HCT116 (cell line): ENCODE measurements around the gene ZNF320. TPM values are rescaled to one million over a fixed set of nuclear protein-coding genes. Genes with fewer than 3 reads are reported as not detected.

Experiments
- ATAC-seq: fragments of 200-7000 bp; cut with Tn5 transposase; 2 replicates; pipeline ENCODE4 v1.9.1; 2020; ENCODE audit warnings: mild to moderate bottlenecking, moderate library complexity
- BruUV-seq: library from RNA; stranded (reverse); fragments of 400-500 nt; replicated peaks from 2 replicates; lab custom pipeline; 2021; lab: Mats Ljungman, UMichigan
- CTCF ChIA-PET: fragments of 300-600 bp; sonication (Branson Sonifier 250); formaldehyde crosslinking; loops from one replicate; lab custom pipeline; 2021; ENCODE audit warnings: antibody characterized with exemption; lab: Charles Lee
- POLR2A ChIA-PET: fragments of 300-600, 350-600 bp; sonication (Branson Sonifier 250); formaldehyde crosslinking; loops from one replicate; lab custom pipeline; 2021; ENCODE audit warnings: antibody characterized with exemption; lab: Charles Lee
- RAD21 ChIA-PET, 2 experiments: fragments of 300-600 bp; sonication (Branson Sonifier 250); formaldehyde crosslinking; loops; one replicate each; lab custom pipeline; 2023; ENCODE audit warnings: low total read pairs in 2 of 2; ENCODE audit not compliant: uncharacterized antibody in 2 of 2, unreplicated experiment in 2 of 2, low non-redundant PET in 1 of 2; lab: Charles Lee
- DNase-seq: peaks from one replicate; pipeline ENCODE4 v3.0.0-alpha.2; 2010; ENCODE audit warnings: low read depth, low spot score
- H2AFZ ChIP-seq: fragments of 200-600 bp; shearing (Covaris generic), sonication (generic); 2 replicates; pipeline ENCODE4 v1.6.1; 2017; ENCODE audit warnings: low read depth, mixed run types, mixed read lengths, antibody characterized with exemption, low read length; ENCODE audit not compliant: poor library complexity, severe bottlenecking
- H3K27ac ChIP-seq: 2 replicates; pipeline ENCODE4 v1.5.1; 2012; ENCODE audit warnings: low read depth, low read length
- H3K27me3 ChIP-seq: fragments of 200-600 bp; sonication (generic); 2 replicates; pipeline ENCODE4 v1.6.1; 2016; ENCODE audit warnings: mixed run types, low read length, mixed read lengths; ENCODE audit not compliant: insufficient read depth
- H3K36me3 ChIP-seq, 2 experiments: fragments of 200-500 bp in 1 of 2; fragments of 200-600 bp in 1 of 2; sonication (Bioruptor generic) in 1 of 2; sonication (generic) in 1 of 2; 2 replicates each; pipeline versions ENCODE4 v1.5.1 to v1.6.1; 2014 to 2016; ENCODE audit warnings: low read length in 2 of 2, inconsistent platforms in 1 of 2, mixed read lengths in 1 of 2, mixed run types in 1 of 2; ENCODE audit not compliant: insufficient read depth in 2 of 2, control insufficient read depth in 1 of 2
- H3K4me1 ChIP-seq, 2 experiments: fragments of 200-600 bp in 1 of 2; sonication (generic) in 1 of 2; 2 replicates each; pipeline versions ENCODE4 v1.5.1 to v1.6.1; 2012 to 2017; ENCODE audit warnings: low read length in 2 of 2, inconsistent platforms in 1 of 2, mild to moderate bottlenecking in 1 of 2, mixed read lengths in 1 of 2, mixed run types in 1 of 2, moderate library complexity in 1 of 2; ENCODE audit not compliant: insufficient read depth in 2 of 2, control insufficient read depth in 1 of 2
- H3K4me2 ChIP-seq: fragments of 200-600 bp; sonication (generic); 2 replicates; pipeline ENCODE4 v1.6.1; 2017; ENCODE audit warnings: mixed run types, low read length, mixed read lengths
- H3K4me3 ChIP-seq, 2 experiments: fragments of 200-600 bp in 1 of 2; sonication (generic) in 1 of 2; replicated peaks in 1 of 2; 2 replicates each; pipeline ENCODE4 v1.5.1; 2011 to 2016; ENCODE audit warnings: low read length in 2 of 2, control low read depth in 1 of 2, low read depth in 1 of 2, mild to moderate bottlenecking in 1 of 2, mixed read lengths in 1 of 2, mixed run types in 1 of 2
- H3K79me2 ChIP-seq: fragments of 200-600 bp; sonication (generic); 2 replicates; pipeline ENCODE4 v1.6.1; 2017; ENCODE audit warnings: mild to moderate bottlenecking, mixed run types, low read length, moderate library complexity, mixed read lengths; ENCODE audit not compliant: insufficient read depth
- H3K9ac ChIP-seq: fragments of 200-600 bp; sonication (generic); 2 replicates; pipeline ENCODE4 v1.6.1; 2016; ENCODE audit warnings: low read length, mixed read lengths
- H3K9me2 ChIP-seq: fragments of 200-600 bp; sonication (generic), shearing (Covaris generic); 2 replicates; pipeline ENCODE4 v1.6.1; 2017; ENCODE audit warnings: mixed run types, mild to moderate bottlenecking, moderate library complexity; ENCODE audit not compliant: insufficient read depth
- H3K9me3 ChIP-seq, 2 experiments: fragments of 200-500 bp in 1 of 2; fragments of 200-600 bp in 1 of 2; sonication (Bioruptor generic) in 1 of 2; sonication (generic) in 1 of 2; 2 replicates each; pipeline ENCODE4 v1.6.1; 2014 to 2017; ENCODE audit warnings: low read length in 2 of 2, mixed read lengths in 2 of 2, inconsistent platforms in 1 of 2, low read depth in 1 of 2, mild to moderate bottlenecking in 1 of 2, mixed run types in 1 of 2, moderate library complexity in 1 of 2; ENCODE audit not compliant: control insufficient read depth in 1 of 2, insufficient read depth in 1 of 2
- H4K20me1 ChIP-seq: fragments of 200-600 bp; sonication (generic), shearing (Covaris generic); 2 replicates; pipeline ENCODE4 v1.6.1; 2017; ENCODE audit warnings: mixed run types, mild to moderate bottlenecking, moderate library complexity; ENCODE audit not compliant: insufficient read depth
- ATF3 ChIP-seq: IDR thresholded peaks from 2 replicates; pipeline ENCODE4 v1.6.1; 2012
- CEBPB ChIP-seq: IDR thresholded peaks from 2 replicates; pipeline ENCODE4 v1.6.1; 2012; ENCODE audit warnings: low read depth
- CTCF ChIP-seq, 3 experiments: fragments of 200-600 bp in 1 of 3; sonication (generic) in 1 of 3; IDR thresholded peaks in 2 of 3; conservative IDR thresholded peaks in 1 of 3; 2 replicates each; pipeline ENCODE4 v1.5.1; 2012 to 2017; ENCODE audit warnings: low read depth in 2 of 3, low read length in 2 of 3, antibody characterized with exemption in 1 of 3, borderline replicate concordance in 1 of 3, control low read depth in 1 of 3, mild to moderate bottlenecking in 1 of 3, mixed read lengths in 1 of 3, mixed run types in 1 of 3, moderate library complexity in 1 of 3; ENCODE audit not compliant: insufficient read depth in 1 of 3
- ELF1 ChIP-seq: IDR thresholded peaks from 2 replicates; pipeline ENCODE4 v1.6.1; 2012; ENCODE audit warnings: low read depth, borderline replicate concordance
- EZH2phosphoT487 ChIP-seq: fragments of 200-600 bp; IDR thresholded peaks from 2 replicates; pipeline ENCODE4 v1.6.1; 2018; ENCODE audit warnings: antibody characterized with exemption, borderline replicate concordance
- FOSL1 ChIP-seq: IDR thresholded peaks from 2 replicates; pipeline ENCODE4 v1.6.1; 2012; ENCODE audit warnings: low read depth
- SRF ChIP-seq: IDR thresholded peaks from 2 replicates; pipeline ENCODE4 v1.6.1; 2012; ENCODE audit warnings: low read depth
- ZFX ChIP-seq: fragments of 450-650 bp; IDR thresholded peaks from 2 replicates; pipeline ENCODE4 v1.6.1; 2017
- intact Hi-C: fragments of 100-400 bp; cut with micrococcal nuclease; formaldehyde crosslinking; loops from 2 replicates; pipeline ENCODE4 v1.10.0; 2022
- total RNA-seq: library from RNA; stranded (reverse); gene quantifications from one replicate; pipeline ENCODE4 v1.2.1, GENCODE V29; 2021; ENCODE audit not compliant: unreplicated experiment
- TF ChIP-seq, protein P1 (sequence below): IDR thresholded peaks from 2 replicates; pipeline ENCODE4 v1.6.1; 2012

Gene ZNF320
- total RNA-seq, 1 experiment from 2014 or later = 9.2 TPM

GRCh38 chr19:52938761-52939160 is 41.3 kb upstream of the ZNF320 start:
- peaks cover 5 to 12% of the 10 kb centered on the region in 2 experiments; a peak in 2 of 4 replicates for H3K4me1 ChIP-seq
- no peaks in the 10 kb centered on the region for H3K27me3 ChIP-seq
- H3K4me3 ChIP-seq = no peak overlapping the region
- no peak overlapping the region for H3K9ac ChIP-seq
- H2AFZ ChIP-seq = no peak overlapping the region
- H3K27ac ChIP-seq = no peak overlapping the region
- no TSS peak for BruUV-seq
- CTCF ChIA-PET = no interaction called here
- RAD21 ChIA-PET = no interaction called here
- no peaks in the 10 kb centered on the region for H4K20me1 ChIP-seq
- peaks cover 23% of the 10 kb centered on the region for H3K79me2 ChIP-seq
- intact Hi-C loops = no loop called here
- H3K4me2 ChIP-seq = no peak overlapping the region
- H3K9me3 ChIP-seq = peaks cover 0 to 18% of the 10 kb centered on the region in 2 experiments; a peak in 2 of 4 replicates
- H3K9me2 ChIP-seq = no peaks in the 10 kb centered on the region
- peaks cover 0 to 3% of the 10 kb centered on the region in 2 experiments; a peak in 1 of 4 replicates for H3K36me3 ChIP-seq
- no peak for ATAC-seq
- POLR2A ChIA-PET = interaction anchor here (0.8 kb wide), 1 partner anchor 398 kb away, joined by 3 read pairs; no protein-coding TSS in a partner anchor
- no peak for DNase-seq
- no peak for TF ChIP-seq ELF1
- TF ChIP-seq EZH2phosphoT487 = no peak
- TF ChIP-seq, protein P1, sequence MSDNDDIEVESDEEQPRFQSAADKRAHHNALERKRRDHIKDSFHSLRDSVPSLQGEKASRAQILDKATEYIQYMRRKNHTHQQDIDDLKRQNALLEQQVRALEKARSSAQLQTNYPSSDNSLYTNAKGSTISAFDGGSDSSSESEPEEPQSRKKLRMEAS = no peak
- TF ChIP-seq ZFX = no peak
- no peak for TF ChIP-seq CTCF (IDR thresholded peaks at IDR 0.05 in 2 of 3, conservative IDR thresholded peaks at IDR 0.05 in 1 of 3; ENCODE audit: borderline replicate concordance in 1 of 3, insufficient read depth in 1 of 3, low read depth in 2 of 3, low read length in 2 of 3)
- TF ChIP-seq SRF = no peak
- no peak for TF ChIP-seq CEBPB
- TF ChIP-seq FOSL1 = no peak
- no peak for TF ChIP-seq ATF3
- TF ChIP-seq, all 23 proteins: peak for 0
